T-helper 1 cell treated with Interleukin-12 subunit alpha and Interleukin-12 subunit beta and Interleukin-4 antibody, amounts not matched to agents 30 μg/mL and 1 μg/mL, for 36 hours (primary cell): ENCODE results near the gene ZNF689.
A peak's percentile ranks its signal among the peaks of the same experiment; 100 is the strongest.

Experiments
- H3K27ac Mint-ChIP-seq: one replicate; pipeline ENCODE4 v1.8.0; 2021; ENCODE audit warnings: mild to moderate bottlenecking, mixed read lengths
- H3K27me3 Mint-ChIP-seq: one replicate; pipeline ENCODE4 v1.8.0; 2021; ENCODE audit warnings: low read depth, mixed read lengths
- H3K36me3 Mint-ChIP-seq: one replicate; pipeline ENCODE4 v1.8.0; 2021; ENCODE audit warnings: low read depth, mixed read lengths
- H3K4me1 Mint-ChIP-seq: one replicate; pipeline ENCODE4 v1.8.0; 2021; ENCODE audit warnings: low read depth, mixed read lengths
- H3K4me3 Mint-ChIP-seq: one replicate; pipeline ENCODE4 v1.8.0; 2021; ENCODE audit warnings: mild to moderate bottlenecking, moderate library complexity, mixed read lengths
- H3K9me3 Mint-ChIP-seq: one replicate; pipeline ENCODE4 v1.8.0; 2021; ENCODE audit warnings: mixed read lengths

The ZNF689 gene

GRCh38 chr16:30567991-30568638 lies 42.1 kb downstream of the ZNF689 start:
- peaks cover 33% of the 10 kb centered on the region for H3K4me1 Mint-ChIP-seq
- no peaks in the 10 kb centered on the region for H3K27me3 Mint-ChIP-seq
- peak overlapping the region; percentile 79 for H3K4me3 Mint-ChIP-seq
- H3K36me3 Mint-ChIP-seq, result peaks cover 2% of the 10 kb centered on the region
- H3K9me3 Mint-ChIP-seq, result no peaks in the 10 kb centered on the region
- H3K27ac Mint-ChIP-seq, result peak overlapping the region; percentile 92

- peaks cover 32% of the 10 kb centered on the region for H3K4me1 Mint-ChIP-seq
- H3K27me3 Mint-ChIP-seq, result no peaks in the 10 kb centered on the region
- peaks cover 2% of the 10 kb centered on the region for H3K36me3 Mint-ChIP-seq
- H3K9me3 Mint-ChIP-seq, result no peaks in the 10 kb centered on the region
- H3K27ac Mint-ChIP-seq, result peak overlapping the region; percentile 92
- peak overlapping the region; percentile 79 for H3K4me3 Mint-ChIP-seq
These were observed 42.8 kb downstream of the ZNF689 start for GRCh38 chr16:30567160-30567990.

GRCh38 chr16:30566531-30566930 lies 43.7 kb downstream of the ZNF689 start:
- Mint-ChIP-seq H3K4me3 (no peak overlapping the region), H3K9me3 (no peaks in the 10 kb centered on the region), H3K27ac (peak overlapping the region; percentile 92), H3K27me3 (no peaks in the 10 kb centered on the region), H3K4me1 (peaks cover 30% of the 10 kb centered on the region), H3K36me3 (peaks cover 2% of the 10 kb centered on the region)

GRCh38 chr16:30565984-30566383 lies 44.2 kb downstream of the ZNF689 start:
- Mint-ChIP-seq H3K36me3 (peaks cover 2% of the 10 kb centered on the region), H3K27ac (no peak overlapping the region), H3K4me1 (peaks cover 35% of the 10 kb centered on the region), H3K27me3 (no peaks in the 10 kb centered on the region), H3K9me3 (no peaks in the 10 kb centered on the region), H3K4me3 (no peak overlapping the region)

- no peaks in the 10 kb centered on the region for H3K9me3 Mint-ChIP-seq
- H3K4me3 Mint-ChIP-seq, result no peak overlapping the region
- H3K27me3 Mint-ChIP-seq, result no peaks in the 10 kb centered on the region
- H3K36me3 Mint-ChIP-seq, result peaks cover 2% of the 10 kb centered on the region
- peaks cover 36% of the 10 kb centered on the region for H3K4me1 Mint-ChIP-seq
- peak overlapping the region; percentile 68 for H3K27ac Mint-ChIP-seq
These were observed 44.7 kb downstream of the ZNF689 start for GRCh38 chr16:30565526-30565925.

DNA sequence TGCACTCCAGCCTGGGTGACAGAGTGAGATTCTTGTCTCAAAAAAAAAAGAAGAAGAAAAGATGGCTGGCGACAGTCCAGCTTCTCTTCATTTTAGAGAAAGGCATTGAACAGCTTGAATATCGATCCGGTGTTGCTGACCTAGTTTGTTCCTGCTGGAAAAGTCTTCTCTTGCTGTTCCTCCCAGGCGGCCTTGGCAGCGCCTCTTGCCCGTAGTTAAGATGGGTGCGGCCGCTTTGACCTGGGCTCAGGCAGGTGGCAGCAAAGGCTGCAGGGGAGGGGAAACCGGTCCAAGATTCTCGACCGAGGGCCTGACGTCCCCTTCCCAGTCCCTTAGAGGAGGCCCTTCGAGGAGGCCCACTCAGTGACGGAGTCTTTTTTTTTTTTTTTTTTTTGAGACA lies 48.2 kb downstream of the ZNF689 start:
- peak overlapping the region; percentile 79 for H3K4me3 Mint-ChIP-seq
- H3K36me3 Mint-ChIP-seq, result no peaks in the 10 kb centered on the region
- no peaks in the 10 kb centered on the region for H3K27me3 Mint-ChIP-seq
- H3K27ac Mint-ChIP-seq, result peak overlapping the region; percentile 93
- peaks cover 28% of the 10 kb centered on the region for H3K4me1 Mint-ChIP-seq
- no peaks in the 10 kb centered on the region for H3K9me3 Mint-ChIP-seq

- no peaks in the 10 kb centered on the region for H3K27me3 Mint-ChIP-seq
- H3K4me1 Mint-ChIP-seq, result peaks cover 25% of the 10 kb centered on the region
- peaks cover 2% of the 10 kb centered on the region for H3K36me3 Mint-ChIP-seq
- peak overlapping the region; percentile 93 for H3K27ac Mint-ChIP-seq
- no peaks in the 10 kb centered on the region for H3K9me3 Mint-ChIP-seq
- peak overlapping the region; percentile 79 for H3K4me3 Mint-ChIP-seq
These were observed 48.9 kb downstream of the ZNF689 start for GRCh38 chr16:30561089-30561816.

DNA sequence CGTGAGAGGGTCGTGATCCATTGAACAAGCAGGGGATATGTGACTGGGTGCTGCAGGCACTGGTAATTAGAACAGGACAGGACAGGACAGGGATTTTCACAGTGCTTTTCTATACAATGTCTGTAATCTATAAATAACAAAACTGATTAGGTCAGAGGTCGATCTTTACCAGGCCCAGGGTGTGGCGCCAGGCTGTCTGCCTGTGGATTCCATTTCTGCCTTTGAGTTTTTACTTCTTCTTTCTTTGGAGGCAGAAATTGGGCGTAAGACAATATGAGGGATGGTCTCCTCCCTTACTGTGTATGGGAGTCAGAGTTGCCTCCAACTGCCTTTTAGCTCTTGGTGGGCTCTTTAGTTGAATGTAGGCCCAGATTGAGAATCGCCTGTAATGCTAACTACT lies 50.5 kb downstream of the ZNF689 start:
- Mint-ChIP-seq H3K36me3 (peaks cover 8% of the 10 kb centered on the region), H3K27ac (no peak overlapping the region), H3K4me1 (peaks cover 25% of the 10 kb centered on the region), H3K4me3 (peak overlapping the region; percentile 54), H3K9me3 (no peaks in the 10 kb centered on the region), H3K27me3 (no peaks in the 10 kb centered on the region)

DNA sequence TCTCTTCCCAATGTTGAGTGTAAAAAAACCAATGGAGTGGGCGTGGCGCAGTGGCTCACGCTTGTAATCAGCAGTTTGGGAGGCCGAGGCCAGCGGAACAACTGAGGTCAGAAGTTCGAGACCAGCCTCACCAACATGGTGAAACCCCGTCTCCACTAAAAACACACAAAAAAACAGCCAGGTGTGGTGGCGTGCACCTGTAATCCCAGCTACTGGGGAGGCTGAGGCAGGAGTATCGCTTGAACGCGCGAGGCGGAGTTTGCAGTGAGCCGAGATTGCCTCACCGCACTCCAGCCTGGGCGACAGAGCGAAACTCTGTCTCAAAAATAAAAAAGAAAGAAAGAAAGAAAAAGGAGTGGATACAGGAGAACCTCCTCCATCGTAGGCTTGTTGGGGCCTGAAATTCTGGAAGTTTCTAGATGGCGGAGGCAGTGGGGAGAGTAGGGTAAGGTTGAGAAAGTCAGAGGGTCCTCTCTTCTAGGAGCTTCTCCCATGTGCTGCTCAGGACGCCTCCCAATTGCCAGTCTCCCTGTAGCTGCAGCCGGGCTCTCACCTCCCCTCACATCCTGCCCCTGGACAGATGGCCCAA lies 51.3 kb downstream of the ZNF689 start:
- Mint-ChIP-seq H3K27me3 (no peaks in the 10 kb centered on the region), H3K36me3 (peaks cover 13% of the 10 kb centered on the region), H3K9me3 (no peaks in the 10 kb centered on the region), H3K4me3 (peak overlapping the region; percentile 79), H3K4me1 (peaks cover 30% of the 10 kb centered on the region), H3K27ac (peak overlapping the region; percentile 83)

DNA sequence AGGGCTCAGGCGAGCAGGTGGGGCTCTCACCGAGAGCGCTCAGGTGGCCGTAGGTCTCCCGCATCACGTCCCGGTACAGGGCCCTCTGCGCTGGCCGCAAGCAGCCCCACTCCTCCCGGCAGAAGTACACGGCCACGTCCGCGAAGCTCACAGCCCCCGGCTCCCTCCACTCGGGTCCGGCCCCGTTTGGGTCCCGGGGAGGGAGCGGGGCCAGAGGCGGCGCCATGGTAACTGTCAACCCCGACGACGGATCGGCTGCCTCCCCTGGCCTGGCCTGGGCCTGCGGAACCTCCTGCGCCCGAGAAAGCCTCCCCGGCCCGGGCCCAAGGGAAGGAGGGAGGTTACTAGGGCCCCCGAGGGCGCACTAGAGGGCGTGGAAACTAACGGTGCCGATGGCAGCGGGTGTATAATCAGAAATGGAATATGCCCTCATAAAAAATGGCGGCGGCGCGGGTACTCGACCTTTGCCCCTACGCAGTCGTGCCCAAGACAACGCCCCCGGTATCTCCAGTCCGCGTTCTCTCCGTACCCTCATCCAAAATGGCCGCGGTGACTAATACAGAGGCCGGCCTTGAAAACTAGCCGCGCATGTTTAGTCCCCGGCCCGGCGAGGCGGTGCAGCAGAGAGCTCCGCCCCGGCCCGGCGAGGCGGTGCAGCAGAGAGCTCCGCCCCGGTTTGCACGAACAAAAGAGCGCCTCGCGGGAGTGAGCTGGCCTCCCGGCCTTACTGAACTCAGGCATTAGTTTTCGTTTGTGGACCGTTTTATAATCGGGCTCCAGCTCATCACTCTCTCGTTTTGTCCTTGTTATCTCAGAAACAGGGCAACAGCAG lies 52.0 kb downstream of the ZNF689 start, which contains the start of gene ZNF764:
Gene ZNF764, minus strand, starts transcription at position 418 of the 832 bp plus-strand sequence. Its CDS starts 192 bp downstream, at position 226.
- Mint-ChIP-seq H3K36me3 (peaks cover 19% of the 10 kb centered on the region), H3K4me3 (peak within 1 kb of the TSS; percentile 79), H3K27me3 (no peaks in the 10 kb centered on the region), H3K4me1 (peaks cover 37% of the 10 kb centered on the region), H3K9me3 (no peaks in the 10 kb centered on the region), H3K27ac (peak within 1 kb of the TSS; percentile 83)

DNA sequence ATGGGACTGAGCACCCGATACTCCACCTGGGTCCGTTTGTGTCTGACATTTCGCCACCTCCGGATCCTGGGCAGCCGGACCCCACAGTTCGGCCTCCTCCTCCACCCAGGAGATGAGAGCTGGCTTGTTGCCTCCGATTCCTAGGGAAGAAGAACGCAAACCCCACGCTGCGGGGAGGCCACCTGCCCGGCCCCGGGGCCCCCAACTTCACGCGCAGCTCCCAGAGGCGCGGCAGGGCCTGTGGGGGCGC lies 52.6 kb downstream of the ZNF689 start:
- Mint-ChIP-seq H3K4me3 (peak overlapping the region; percentile 79), H3K27ac (peak overlapping the region; percentile 83), H3K9me3 (no peaks in the 10 kb centered on the region), H3K36me3 (peaks cover 21% of the 10 kb centered on the region), H3K27me3 (no peaks in the 10 kb centered on the region), H3K4me1 (peaks cover 43% of the 10 kb centered on the region)

- peak overlapping the region; percentile 78 for H3K4me3 Mint-ChIP-seq
- no peaks in the 10 kb centered on the region for H3K27me3 Mint-ChIP-seq
- peaks cover 26% of the 10 kb centered on the region for H3K36me3 Mint-ChIP-seq
- peaks cover 48% of the 10 kb centered on the region for H3K4me1 Mint-ChIP-seq
- H3K9me3 Mint-ChIP-seq, result no peaks in the 10 kb centered on the region
- H3K27ac Mint-ChIP-seq, result peak overlapping the region; percentile 57
These were observed 54.1 kb downstream of the ZNF689 start for GRCh38 chr16:30556125-30556473.

DNA sequence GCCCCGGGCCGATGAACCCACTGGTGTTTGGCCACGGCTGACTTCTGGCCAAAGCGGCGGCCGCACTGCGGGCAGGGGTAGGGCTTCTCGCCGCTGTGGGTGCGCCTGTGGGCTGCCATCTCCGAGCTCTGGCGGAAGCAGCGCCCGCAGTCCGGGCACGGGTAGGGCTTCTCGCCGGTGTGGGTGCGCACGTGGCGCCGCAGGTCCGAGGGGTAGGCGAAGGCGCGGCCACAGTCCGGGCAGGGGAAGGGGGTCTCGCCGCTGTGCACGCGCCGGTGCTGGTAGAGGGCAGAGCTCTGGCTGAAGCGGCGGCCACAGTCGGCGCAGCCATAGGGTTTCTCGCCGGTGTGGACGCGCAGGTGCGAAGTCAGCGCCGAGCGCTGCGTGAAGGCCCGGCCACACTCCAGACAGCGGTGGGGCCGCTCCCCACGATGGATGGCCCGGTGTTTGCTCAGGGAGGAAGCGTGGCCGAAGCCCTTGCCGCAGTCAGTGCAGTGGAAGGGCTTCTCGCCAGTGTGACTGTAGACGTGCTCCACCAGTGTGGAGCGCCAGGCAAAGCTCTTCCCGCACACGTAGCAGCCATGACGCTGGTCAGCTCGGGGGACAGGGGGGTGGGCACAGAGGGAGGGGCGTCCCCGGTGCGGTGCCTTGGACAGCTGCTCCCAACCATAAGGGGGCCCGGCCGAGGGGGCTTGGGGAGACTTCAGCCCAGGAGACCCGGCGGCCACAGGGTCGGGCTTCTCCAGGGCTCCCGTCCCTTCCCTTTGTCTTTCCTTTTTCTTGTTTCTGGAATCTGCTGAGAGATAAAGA lies 54.7 kb downstream of the ZNF689 start:
- peaks cover 26% of the 10 kb centered on the region for H3K36me3 Mint-ChIP-seq
- H3K4me3 Mint-ChIP-seq, result peak overlapping the region; percentile 78
- peak overlapping the region; percentile 57 for H3K27ac Mint-ChIP-seq
- peaks cover 47% of the 10 kb centered on the region for H3K4me1 Mint-ChIP-seq
- H3K27me3 Mint-ChIP-seq, result no peaks in the 10 kb centered on the region
- no peaks in the 10 kb centered on the region for H3K9me3 Mint-ChIP-seq
